Activated CD4-positive, CD25-positive, alpha-beta regulatory T cell treated with anti-CD3 and anti-CD28 coated beads, Interleukin-2, amount 50 U/mL, for 24 hours (primary cell): ENCODE results near the gene RBM4.
A peak's percentile ranks its signal among the peaks of the same experiment; 100 is the strongest.

Experiments used
- ATAC-seq, 2 donors: fragments of 150-1000 bp; cut with Tn5 transposase; one replicate each; pipeline ENCODE4 v1.10.0; 2021; ENCODE audit warnings: mild to moderate bottlenecking in 1 of 2, moderate library complexity in 1 of 2

RBM4 gene

GRCh38 chr11:66659763-66660162 lies 21.3 kb downstream of the RBM4 start:
- no peak for ATAC-seq

GRCh38 chr11:66663741-66664296 lies 25.3 kb downstream of the RBM4 start:
- ATAC-seq, result no peak

- ATAC-seq, result no peak
Observed at GRCh38 chr11:66665369-66665768, 26.9 kb downstream of the RBM4 start.

- no peak for ATAC-seq
Observed at GRCh38 chr11:66670816-66671215, 32.3 kb downstream of the RBM4 start.

GRCh38 chr11:66674964-66675602 lies 36.6 kb downstream of the RBM4 start:
- no peak for ATAC-seq

- ATAC-seq, result no peak
Observed at GRCh38 chr11:66676282-66676919, 37.9 kb downstream of the RBM4 start.

- no peak for ATAC-seq
Observed at GRCh38 chr11:66676931-66677598, 38.6 kb downstream of the RBM4 start.

- ATAC-seq, result peak; percentile 90 to 92
Observed at GRCh38 chr11:66677599-66678375, 39.3 kb downstream of the RBM4 start, which contains the start of gene RBM4B. Gene RBM4B (minus strand): TSS chr11:66677887. CDS start chr11:66677079, 808 bp downstream.

GRCh38 chr11:66680966-66681645 lies 42.6 kb downstream of the RBM4 start:
- no peak for ATAC-seq

GRCh38 chr11:66683877-66684276 lies 45.4 kb downstream of the RBM4 start:
- no peak for ATAC-seq

- ATAC-seq, result no peak
Observed at GRCh38 chr11:66684635-66685034, 46.1 kb downstream of the RBM4 start.

- ATAC-seq, result no peak
Observed at GRCh38 chr11:66685276-66686099, 47.0 kb downstream of the RBM4 start.

- no peak for ATAC-seq
Observed at GRCh38 chr11:66686100-66686785, 47.7 kb downstream of the RBM4 start.

GRCh38 chr11:66686801-66687750 lies 48.6 kb downstream of the RBM4 start:
- ATAC-seq, result no peak

- no peak for ATAC-seq
Observed at GRCh38 chr11:66687831-66688281, 49.4 kb downstream of the RBM4 start.

GRCh38 chr11:66688561-66689534 lies 50.3 kb downstream of the RBM4 start:
- ATAC-seq, result no peak

- ATAC-seq, result no peak
Observed at GRCh38 chr11:66689661-66690590, 51.4 kb downstream of the RBM4 start.
